Suprapubic skin (tissue), 4 donors: ENCODE data around the gene SOCS7. TPM values are rescaled to one million over a fixed set of nuclear protein-coding genes. Genes with fewer than 3 reads are reported as not detected.

Experiments
- DNase-seq, 2 donors: peaks; one replicate each; pipeline ENCODE4 v3.0.0-alpha.2; 2019; ENCODE audit warnings: low spot score in 2 of 2
- H3K27ac ChIP-seq: fragments of 200-600 bp; sonication (generic); one replicate; pipeline ENCODE4 v1.5.1; 2019
- H3K27me3 ChIP-seq: fragments of 200-600 bp; sonication (generic); one replicate; pipeline ENCODE4 v1.5.1; 2019
- H3K36me3 ChIP-seq: fragments of 200-600 bp; sonication (generic); one replicate; pipeline ENCODE4 v1.5.1; 2019
- H3K4me1 ChIP-seq: fragments of 200-600 bp; sonication (generic); one replicate; pipeline ENCODE4 v1.5.1; 2019
- H3K4me3 ChIP-seq: fragments of 200-600 bp; sonication (generic); one replicate; pipeline ENCODE4 v1.5.1; 2019; ENCODE audit warnings: mild to moderate bottlenecking
- H3K9me3 ChIP-seq: fragments of 200-600 bp; sonication (generic); one replicate; pipeline ENCODE4 v1.5.1; 2019
- EP300 ChIP-seq: sonication (generic); formaldehyde crosslinking; IDR thresholded peaks from one replicate; pipeline ENCODE4 v1.6.1; 2017; ENCODE audit warnings: antibody characterized with exemption
- POLR2A ChIP-seq, 2 donors: fragments of 450-650 bp; IDR thresholded peaks; one replicate each; pipeline ENCODE4 v1.6.1; 2017; ENCODE audit warnings: antibody characterized with exemption in 2 of 2, mild to moderate bottlenecking in 2 of 2, moderate library complexity in 2 of 2
- POLR2AphosphoS5 ChIP-seq, 3 donors: sonication (generic); formaldehyde crosslinking; IDR thresholded peaks; one replicate each; pipeline ENCODE4 v1.6.1; 2017; ENCODE audit warnings: antibody characterized with exemption in 3 of 3
- WGBS: methylation state at CpG from one replicate; pipeline ENCODE4 v1.1.5; 2018; 5-methylcytosine and 5-hydroxymethylcytosine counted together
- total RNA-seq, 4 donors: library from RNA; depleted of rRNA; stranded (reverse); fragments of >200 nt; gene quantifications; one replicate each; pipeline ENCODE4 v1.1.0, GENCODE V29; 2016
- TF ChIP-seq, protein P1 (sequence below), 2 donors: fragments of 200-600 bp in 1 of 2; fragments of 450-650 bp in 1 of 2; sonication (generic) in 1 of 2; IDR thresholded peaks; one replicate each; pipeline ENCODE4 v1.5.1; 2016 to 2019; ENCODE audit warnings: antibody characterized with exemption in 2 of 2, mild to moderate bottlenecking in 1 of 2, moderate library complexity in 1 of 2

Gene SOCS7
- total RNA-seq, 4 donors from 2014 or later: 20.7 to 44.9 (median 37.1) TPM

- Histone ChIP-seq H3K27me3 (no peaks in the 10 kb centered on the region), H3K4me1 (no peaks in the 10 kb centered on the region), H3K4me3 (no peak overlapping the region), H3K9me3 (no peaks in the 10 kb centered on the region), H3K36me3 (peaks cover 70% of the 10 kb centered on the region), H3K27ac (no peak overlapping the region)
- peak in 1 of 2 donors; percentile 22 for DNase-seq
- TF ChIP-seq, protein P1, sequence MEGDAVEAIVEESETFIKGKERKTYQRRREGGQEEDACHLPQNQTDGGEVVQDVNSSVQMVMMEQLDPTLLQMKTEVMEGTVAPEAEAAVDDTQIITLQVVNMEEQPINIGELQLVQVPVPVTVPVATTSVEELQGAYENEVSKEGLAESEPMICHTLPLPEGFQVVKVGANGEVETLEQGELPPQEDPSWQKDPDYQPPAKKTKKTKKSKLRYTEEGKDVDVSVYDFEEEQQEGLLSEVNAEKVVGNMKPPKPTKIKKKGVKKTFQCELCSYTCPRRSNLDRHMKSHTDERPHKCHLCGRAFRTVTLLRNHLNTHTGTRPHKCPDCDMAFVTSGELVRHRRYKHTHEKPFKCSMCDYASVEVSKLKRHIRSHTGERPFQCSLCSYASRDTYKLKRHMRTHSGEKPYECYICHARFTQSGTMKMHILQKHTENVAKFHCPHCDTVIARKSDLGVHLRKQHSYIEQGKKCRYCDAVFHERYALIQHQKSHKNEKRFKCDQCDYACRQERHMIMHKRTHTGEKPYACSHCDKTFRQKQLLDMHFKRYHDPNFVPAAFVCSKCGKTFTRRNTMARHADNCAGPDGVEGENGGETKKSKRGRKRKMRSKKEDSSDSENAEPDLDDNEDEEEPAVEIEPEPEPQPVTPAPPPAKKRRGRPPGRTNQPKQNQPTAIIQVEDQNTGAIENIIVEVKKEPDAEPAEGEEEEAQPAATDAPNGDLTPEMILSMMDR (IDR thresholded peaks at IDR 0.05): no peak
- TF ChIP-seq EP300: no peak
- no peak for TF ChIP-seq POLR2AphosphoS5 (IDR thresholded peaks at IDR 0.05)
- no peak for TF ChIP-seq POLR2A (IDR thresholded peaks at IDR 0.05)
- 81% methylated on average over 6 of the region's 6 CpGs for WGBS
These were observed 48.6 kb downstream of the SOCS7 start for GRCh38 chr17:38400286-38400685.

- WGBS: 76% methylated on average over 4 of the region's 4 CpGs
- Histone ChIP-seq H3K4me3 (no peak overlapping the region), H3K36me3 (peaks cover 59% of the 10 kb centered on the region), H3K27me3 (no peaks in the 10 kb centered on the region), H3K27ac (no peak overlapping the region), H3K4me1 (no peaks in the 10 kb centered on the region), H3K9me3 (no peaks in the 10 kb centered on the region)
- TF ChIP-seq POLR2AphosphoS5 (IDR thresholded peaks at IDR 0.05) (no peak), POLR2A (IDR thresholded peaks at IDR 0.05) (no peak), EP300 (no peak)
- TF ChIP-seq, protein P1 (IDR thresholded peaks at IDR 0.05): no peak
- DNase-seq: peak in 1 of 2 donors; percentile 2
These were observed 49.8 kb downstream of the SOCS7 start for GRCh38 chr17:38401459-38401858.

DNA sequence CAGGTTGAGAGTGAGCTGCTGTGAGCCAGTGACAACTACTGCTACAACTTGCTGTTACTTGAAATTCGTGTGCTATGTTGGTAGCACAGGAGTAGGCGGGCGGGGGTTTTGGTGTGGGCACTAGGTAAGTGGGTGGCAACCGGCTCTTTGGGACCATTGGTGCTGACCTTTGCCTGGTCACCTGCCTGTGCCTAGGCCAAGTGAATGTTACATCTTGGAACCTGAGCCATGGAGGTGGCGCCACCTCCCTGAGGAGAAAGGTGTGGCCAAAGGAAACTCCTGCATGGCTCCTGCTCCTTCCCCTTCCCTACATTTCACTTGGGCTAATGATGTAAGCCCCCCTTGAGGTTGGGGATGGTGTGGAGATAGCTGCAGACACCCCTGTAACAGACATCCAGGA lies 51.3 kb downstream of the SOCS7 start:
- Histone ChIP-seq H3K27me3 (no peaks in the 10 kb centered on the region), H3K36me3 (peaks cover 44% of the 10 kb centered on the region), H3K9me3 (no peaks in the 10 kb centered on the region), H3K27ac (no peak overlapping the region), H3K4me3 (no peak overlapping the region), H3K4me1 (no peaks in the 10 kb centered on the region)
- TF ChIP-seq POLR2A (IDR thresholded peaks at IDR 0.05): no peak
- 86% methylated on average over 5 of the region's 5 CpGs for WGBS
- DNase-seq: peak in 1 of 2 donors; percentile 46

GRCh38 chr17:38403491-38403890 lies 51.8 kb downstream of the SOCS7 start:
- Histone ChIP-seq H3K36me3 (peaks cover 39% of the 10 kb centered on the region), H3K9me3 (no peaks in the 10 kb centered on the region), H3K4me3 (no peak overlapping the region), H3K4me1 (no peaks in the 10 kb centered on the region), H3K27me3 (no peaks in the 10 kb centered on the region), H3K27ac (no peak overlapping the region)
- TF ChIP-seq POLR2A (IDR thresholded peaks at IDR 0.05): no peak
- no peak for TF ChIP-seq POLR2AphosphoS5 (IDR thresholded peaks at IDR 0.05)
- TF ChIP-seq, protein P1 (IDR thresholded peaks at IDR 0.05): no peak
- no peak for TF ChIP-seq EP300
- DNase-seq: peak in 1 of 2 donors; percentile 24
- 51% methylated on average over 4 of the region's 4 CpGs for WGBS

DNA sequence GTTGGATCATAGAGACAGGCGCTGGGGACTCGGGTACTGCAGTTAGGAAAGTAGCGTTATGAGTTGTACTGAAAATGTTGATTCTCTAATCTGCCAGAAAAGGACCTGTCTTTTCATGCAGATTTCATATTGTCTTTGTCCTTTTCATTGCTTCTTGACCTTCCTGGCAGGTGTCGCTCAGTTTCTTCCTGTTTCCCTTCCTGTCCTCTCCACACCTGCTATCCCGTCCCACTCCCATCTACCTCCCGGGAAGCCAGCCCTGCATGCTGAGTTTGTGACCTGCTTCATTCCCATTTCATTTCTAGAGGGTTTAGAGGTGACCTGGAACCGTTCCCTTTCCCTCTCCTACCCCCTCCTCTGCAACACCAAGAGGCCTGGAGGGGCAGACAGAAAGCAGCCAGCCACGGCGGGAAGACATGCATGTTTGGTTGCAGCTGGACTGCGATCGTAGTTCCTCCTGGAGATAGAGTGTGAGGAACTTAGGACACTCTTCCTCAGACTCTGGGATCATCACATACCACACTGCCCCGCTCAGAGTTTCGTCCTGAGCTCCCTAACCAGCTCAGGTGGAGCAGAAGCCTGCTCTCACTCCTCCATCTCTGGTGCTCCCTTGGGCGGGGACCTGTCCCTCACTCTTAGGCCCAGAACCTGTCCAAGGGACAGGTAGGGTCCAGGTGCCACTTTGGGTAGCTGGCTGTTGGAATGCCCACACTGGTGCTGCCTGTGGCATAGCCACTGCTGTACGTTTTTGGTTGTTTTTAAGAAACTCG lies 52.7 kb downstream of the SOCS7 start:
- no peaks in the 10 kb centered on the region for H3K9me3 ChIP-seq
- peaks cover 35% of the 10 kb centered on the region for H3K36me3 ChIP-seq
- no peak overlapping the region for H3K27ac ChIP-seq
- H3K27me3 ChIP-seq: no peaks in the 10 kb centered on the region
- TF ChIP-seq, protein P1 (IDR thresholded peaks at IDR 0.05): no peak
- no peak for TF ChIP-seq EP300
- TF ChIP-seq POLR2A (IDR thresholded peaks at IDR 0.05): no peak
- no peak for TF ChIP-seq POLR2AphosphoS5 (IDR thresholded peaks at IDR 0.05)
- WGBS: 82% methylated on average over 16 of the region's 16 CpGs
- no peak overlapping the region for H3K4me3 ChIP-seq
- no peaks in the 10 kb centered on the region for H3K4me1 ChIP-seq
- peak in 1 of 2 donors; percentile 32 for DNase-seq
